ENCODE results near the gene POC1B. TPM values are rescaled to one million over a fixed set of nuclear protein-coding genes. Genes with fewer than 3 reads are reported as not detected.

The POC1B gene
- total RNA-seq, 1 experiment from 2014 or later, result 30.8 TPM

DNA sequence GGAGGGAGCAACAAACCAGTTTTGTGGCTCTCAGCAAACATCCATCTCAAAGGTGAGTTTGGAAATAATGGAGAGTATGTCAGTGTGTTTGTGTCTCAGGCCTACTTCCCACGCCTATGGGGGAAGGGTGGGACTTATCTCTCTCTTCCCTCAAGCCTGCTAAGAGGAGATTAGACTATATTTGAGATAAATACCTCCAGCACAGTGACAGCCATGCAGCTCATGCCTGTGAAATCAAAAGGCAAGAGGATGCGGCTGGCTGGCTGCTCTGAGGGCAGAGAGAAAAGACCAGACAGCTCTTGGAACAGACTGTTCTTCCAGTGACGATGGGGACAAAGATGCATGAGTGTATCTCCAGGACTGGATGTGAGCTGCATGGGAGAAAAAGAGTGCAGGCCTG, 14.7 kb upstream of the POC1B start:
- H3K4me1 ChIP-seq (ENCODE audit: insufficient read depth, low read length, poor library complexity, severe bottlenecking), result peaks cover 13% of the 10 kb centered on the region
- CTCF ChIA-PET, result no interaction called here
- H3K27ac ChIP-seq (ENCODE audit: low read depth, low read length, poor library complexity, severe bottlenecking), result no peak overlapping the region
- H3K36me3 ChIP-seq (ENCODE audit: insufficient read depth, low read length, poor library complexity, severe bottlenecking), result no peaks in the 10 kb centered on the region
- TF ChIP-seq EZH2 (IDR thresholded peaks at IDR 0.05; ENCODE audit: borderline replicate concordance, low read depth, low read length, poor library complexity, severe bottlenecking), result no peak
- DNase-seq (ENCODE audit: low spot score), result no peak
- BruUV-seq (replicated peaks), result no TSS peak
- POLR2A ChIA-PET (ENCODE audit: low non-redundant PET), result no interaction called here
- H3K4me3 ChIP-seq (ENCODE audit: low read depth, low read length, poor library complexity, severe bottlenecking), result no peak overlapping the region
- H3K9me3 ChIP-seq (ENCODE audit: low read depth, low read length, poor library complexity, severe bottlenecking), result no peaks in the 10 kb centered on the region
- no peaks in the 10 kb centered on the region for H3K27me3 ChIP-seq (replicated peaks; ENCODE audit: insufficient read depth, low read depth, low read length, poor library complexity)
- intact Hi-C loops (cut with micrococcal nuclease; ENCODE audit: unreplicated experiment), result loop anchor here (5.0 to 10.0 kb wide), 6 partner anchors 167 to 1402 kb away; partner anchors contain the start of gene ATP2B1

DNA sequence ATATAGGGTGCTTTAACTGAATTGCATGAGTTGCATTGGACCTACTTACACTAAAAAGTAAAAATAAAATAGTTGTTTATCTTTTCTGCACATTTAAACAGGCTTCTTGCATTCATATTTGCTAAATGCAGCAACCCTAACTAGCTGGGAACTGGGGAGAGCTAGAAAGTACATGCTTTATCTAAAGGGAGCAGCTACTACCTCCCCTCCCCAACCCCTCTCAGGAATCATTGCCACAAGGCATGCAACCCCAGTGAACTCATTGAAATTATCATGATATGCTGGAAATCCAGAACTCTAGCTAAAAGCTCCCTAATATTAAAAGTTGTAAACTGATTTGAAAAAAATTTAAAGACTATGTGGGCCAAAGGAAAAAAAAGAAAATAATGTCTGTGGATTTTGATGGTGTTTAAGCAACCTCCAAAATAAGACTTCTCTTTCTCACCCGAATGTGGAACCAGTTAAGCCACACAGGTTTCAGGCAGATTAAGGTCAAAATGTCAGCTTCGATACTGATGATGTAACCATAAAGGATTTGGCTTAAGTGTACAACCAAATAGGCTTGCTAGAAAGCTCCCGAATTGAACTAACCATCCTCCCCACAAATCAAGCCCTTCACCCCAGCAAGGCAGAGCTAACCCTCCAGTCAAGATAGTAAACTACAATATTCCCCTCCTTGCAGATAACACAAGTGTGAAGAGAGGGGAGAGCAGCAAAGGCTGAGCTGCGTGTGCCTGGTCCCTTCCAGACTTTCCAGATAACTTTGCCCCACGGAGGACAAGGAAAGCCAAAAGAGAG, 13.8 kb upstream of the POC1B start:
- H3K4me1 ChIP-seq (ENCODE audit: insufficient read depth, low read length, poor library complexity, severe bottlenecking), result peaks cover 9% of the 10 kb centered on the region
- intact Hi-C loops (cut with micrococcal nuclease; ENCODE audit: unreplicated experiment), result loop anchor here (5.0 to 10.0 kb wide), 6 partner anchors 168 to 1403 kb away; partner anchors contain the start of gene ATP2B1
- no peak for DNase-seq (ENCODE audit: low spot score)
- no peak for TF ChIP-seq EZH2 (IDR thresholded peaks at IDR 0.05; ENCODE audit: borderline replicate concordance, low read depth, low read length, poor library complexity, severe bottlenecking)
- TF ChIP-seq, protein P1, sequence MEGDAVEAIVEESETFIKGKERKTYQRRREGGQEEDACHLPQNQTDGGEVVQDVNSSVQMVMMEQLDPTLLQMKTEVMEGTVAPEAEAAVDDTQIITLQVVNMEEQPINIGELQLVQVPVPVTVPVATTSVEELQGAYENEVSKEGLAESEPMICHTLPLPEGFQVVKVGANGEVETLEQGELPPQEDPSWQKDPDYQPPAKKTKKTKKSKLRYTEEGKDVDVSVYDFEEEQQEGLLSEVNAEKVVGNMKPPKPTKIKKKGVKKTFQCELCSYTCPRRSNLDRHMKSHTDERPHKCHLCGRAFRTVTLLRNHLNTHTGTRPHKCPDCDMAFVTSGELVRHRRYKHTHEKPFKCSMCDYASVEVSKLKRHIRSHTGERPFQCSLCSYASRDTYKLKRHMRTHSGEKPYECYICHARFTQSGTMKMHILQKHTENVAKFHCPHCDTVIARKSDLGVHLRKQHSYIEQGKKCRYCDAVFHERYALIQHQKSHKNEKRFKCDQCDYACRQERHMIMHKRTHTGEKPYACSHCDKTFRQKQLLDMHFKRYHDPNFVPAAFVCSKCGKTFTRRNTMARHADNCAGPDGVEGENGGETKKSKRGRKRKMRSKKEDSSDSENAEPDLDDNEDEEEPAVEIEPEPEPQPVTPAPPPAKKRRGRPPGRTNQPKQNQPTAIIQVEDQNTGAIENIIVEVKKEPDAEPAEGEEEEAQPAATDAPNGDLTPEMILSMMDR (conservative IDR thresholded peaks at IDR 0.05; ENCODE audit: low read depth, low read length), result no peak
- H3K9me3 ChIP-seq (ENCODE audit: low read depth, low read length, poor library complexity, severe bottlenecking), result no peaks in the 10 kb centered on the region
- no peaks in the 10 kb centered on the region for H3K36me3 ChIP-seq (ENCODE audit: insufficient read depth, low read length, poor library complexity, severe bottlenecking)
- CTCF ChIA-PET, result interaction anchor here (1.1 kb wide), 1 partner anchor 13 kb away, joined by 3 read pairs; no protein-coding TSS in a partner anchor
- no peak overlapping the region for H3K27ac ChIP-seq (ENCODE audit: low read depth, low read length, poor library complexity, severe bottlenecking)
- H3K27me3 ChIP-seq (replicated peaks; ENCODE audit: insufficient read depth, low read depth, low read length, poor library complexity), result no peaks in the 10 kb centered on the region
- BruUV-seq (replicated peaks), result no TSS peak
- POLR2A ChIA-PET (ENCODE audit: low non-redundant PET), result no interaction called here
- H3K4me3 ChIP-seq (ENCODE audit: low read depth, low read length, poor library complexity, severe bottlenecking), result no peak overlapping the region

DNA sequence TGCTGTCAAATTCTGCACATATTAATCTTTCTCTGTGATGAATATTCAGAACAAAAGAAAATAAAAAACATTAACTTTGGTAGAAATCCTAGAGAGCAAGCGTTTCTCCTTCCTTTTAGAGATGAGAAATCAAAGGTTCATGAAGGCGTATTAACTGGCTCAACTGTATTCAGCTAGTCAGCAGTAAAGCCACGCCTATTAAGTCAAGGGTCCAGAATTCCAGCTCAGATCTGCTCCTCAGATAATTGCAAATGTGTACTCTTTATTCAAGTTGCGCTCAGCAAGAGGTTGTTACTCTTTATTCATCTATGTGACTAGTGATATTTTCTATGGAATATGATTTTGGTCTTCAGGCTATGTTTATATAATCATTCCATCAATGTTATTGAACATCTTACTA, 13.1 kb upstream of the POC1B start:
- Histone ChIP-seq H3K4me3 (ENCODE audit: low read depth, low read length, poor library complexity, severe bottlenecking) (no peak overlapping the region), H3K36me3 (ENCODE audit: insufficient read depth, low read length, poor library complexity, severe bottlenecking) (no peaks in the 10 kb centered on the region), H3K27me3 (replicated peaks; ENCODE audit: insufficient read depth, low read depth, low read length, poor library complexity) (no peaks in the 10 kb centered on the region), H3K4me1 (ENCODE audit: insufficient read depth, low read length, poor library complexity, severe bottlenecking) (peaks cover 2% of the 10 kb centered on the region), H3K9me3 (ENCODE audit: low read depth, low read length, poor library complexity, severe bottlenecking) (no peaks in the 10 kb centered on the region), H3K27ac (ENCODE audit: low read depth, low read length, poor library complexity, severe bottlenecking) (no peak overlapping the region)
- no peak for DNase-seq (ENCODE audit: low spot score)
- intact Hi-C loops (cut with micrococcal nuclease; ENCODE audit: unreplicated experiment), result no loop called here
- ChIA-PET POLR2A (ENCODE audit: low non-redundant PET) (no interaction called here), CTCF (interaction anchor here (0.5 to 1.1 kb wide), 2 partner anchors 14 to 66 kb away, joined by 3 to 4 read pairs; no protein-coding TSS in a partner anchor)
- TF ChIP-seq, protein P1 (conservative IDR thresholded peaks at IDR 0.05; ENCODE audit: low read depth, low read length), result no peak
- TF ChIP-seq EZH2 (IDR thresholded peaks at IDR 0.05; ENCODE audit: borderline replicate concordance, low read depth, low read length, poor library complexity, severe bottlenecking), result no peak
- BruUV-seq (replicated peaks), result no TSS peak

All from A673 (cell line).